ENCODE measurements around the gene CHMP3.

Gene CHMP3

DNA sequence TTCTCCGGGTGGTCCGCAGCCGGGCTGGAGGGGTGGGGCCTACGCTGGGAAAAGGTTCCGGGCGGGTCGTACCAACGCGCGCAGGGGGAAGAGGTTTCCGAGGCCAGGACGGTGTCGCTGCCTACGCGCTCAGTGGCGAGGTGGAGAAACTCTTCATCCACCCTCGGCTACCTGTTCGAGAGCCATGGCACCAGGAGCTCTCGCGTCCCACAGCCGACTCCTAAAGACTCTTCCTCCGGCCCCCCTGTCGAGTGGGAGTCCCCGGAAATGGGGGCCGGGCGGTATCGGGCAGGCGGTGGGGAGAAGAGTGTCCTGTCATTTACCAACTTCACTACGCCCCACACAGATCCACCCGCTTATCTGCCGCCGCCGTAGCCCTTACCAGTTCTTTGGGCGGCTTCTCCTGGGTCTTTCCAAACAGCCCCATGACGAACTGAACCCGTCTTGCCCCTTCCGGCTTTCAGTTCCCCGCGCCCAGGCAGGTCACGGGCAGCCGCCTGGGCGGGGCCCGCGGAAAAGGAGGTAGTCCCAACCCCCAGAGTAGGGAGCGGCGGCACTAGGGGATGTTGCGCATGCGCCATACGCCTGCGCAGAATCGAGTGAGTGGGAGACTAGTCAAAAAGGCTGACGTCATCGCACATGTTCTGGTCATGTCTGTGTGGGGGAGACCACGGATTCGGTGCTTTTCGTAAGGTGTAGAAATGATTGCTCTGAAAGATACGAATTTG lies at the start of gene CHMP3:
Gene CHMP3, minus strand, starts transcription at position 522 of the 728 bp plus-strand sequence. Its CDS starts 95 bp downstream, at position 427.
- Histone ChIP-seq H3K4me2 (ENCODE audit: low read length) (peak within 1 kb of the TSS; percentile 75), H3K36me3 (ENCODE audit: control insufficient read depth, insufficient read depth, low read length) (no peaks in the 10 kb centered on the region), H2AFZ (peak within 1 kb of the TSS; percentile 98), H3K4me3 (ENCODE audit: low read depth, low read length) (peak within 1 kb of the TSS; percentile 90), H3K79me2 (peaks cover 29% of the 10 kb centered on the region), H3K9me3 (ENCODE audit: control insufficient read depth, low read length) (no peaks in the 10 kb centered on the region), H3K4me1 (peaks cover 2% of the 10 kb centered on the region), H3K27me3 (ENCODE audit: control insufficient read depth, insufficient read depth, low read length) (no peaks in the 10 kb centered on the region), H3K9ac (peak within 1 kb of the TSS; percentile 92), H3K27ac (peak within 1 kb of the TSS; percentile 100)
- TF ChIP-seq, protein P1, sequence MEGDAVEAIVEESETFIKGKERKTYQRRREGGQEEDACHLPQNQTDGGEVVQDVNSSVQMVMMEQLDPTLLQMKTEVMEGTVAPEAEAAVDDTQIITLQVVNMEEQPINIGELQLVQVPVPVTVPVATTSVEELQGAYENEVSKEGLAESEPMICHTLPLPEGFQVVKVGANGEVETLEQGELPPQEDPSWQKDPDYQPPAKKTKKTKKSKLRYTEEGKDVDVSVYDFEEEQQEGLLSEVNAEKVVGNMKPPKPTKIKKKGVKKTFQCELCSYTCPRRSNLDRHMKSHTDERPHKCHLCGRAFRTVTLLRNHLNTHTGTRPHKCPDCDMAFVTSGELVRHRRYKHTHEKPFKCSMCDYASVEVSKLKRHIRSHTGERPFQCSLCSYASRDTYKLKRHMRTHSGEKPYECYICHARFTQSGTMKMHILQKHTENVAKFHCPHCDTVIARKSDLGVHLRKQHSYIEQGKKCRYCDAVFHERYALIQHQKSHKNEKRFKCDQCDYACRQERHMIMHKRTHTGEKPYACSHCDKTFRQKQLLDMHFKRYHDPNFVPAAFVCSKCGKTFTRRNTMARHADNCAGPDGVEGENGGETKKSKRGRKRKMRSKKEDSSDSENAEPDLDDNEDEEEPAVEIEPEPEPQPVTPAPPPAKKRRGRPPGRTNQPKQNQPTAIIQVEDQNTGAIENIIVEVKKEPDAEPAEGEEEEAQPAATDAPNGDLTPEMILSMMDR (IDR thresholded peaks at IDR 0.05): no peak

DNA sequence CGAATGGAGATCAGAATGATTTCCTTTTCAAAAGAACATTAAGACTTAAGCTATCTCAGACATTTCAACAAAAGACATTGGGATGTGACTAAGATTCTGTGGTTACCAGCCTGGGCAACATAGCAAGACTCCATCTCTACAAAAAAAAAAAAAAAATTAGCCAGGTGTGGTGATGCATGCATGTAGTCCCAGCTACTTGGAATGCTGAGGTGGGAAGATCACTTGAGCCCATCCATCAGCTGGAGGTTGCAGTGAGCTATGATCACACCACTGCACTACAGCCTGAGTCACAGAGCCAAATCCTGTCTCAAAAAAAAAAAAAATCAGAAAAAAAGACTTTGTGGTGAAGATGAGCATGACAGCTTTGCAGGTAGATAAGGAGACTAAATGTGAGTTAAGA lies 47.6 kb upstream of the CHMP3 start:
- TF ChIP-seq, protein P1 (IDR thresholded peaks at IDR 0.05): no peak
- no peaks in the 10 kb centered on the region for H3K36me3 ChIP-seq (ENCODE audit: control insufficient read depth, insufficient read depth, low read length)

DNA sequence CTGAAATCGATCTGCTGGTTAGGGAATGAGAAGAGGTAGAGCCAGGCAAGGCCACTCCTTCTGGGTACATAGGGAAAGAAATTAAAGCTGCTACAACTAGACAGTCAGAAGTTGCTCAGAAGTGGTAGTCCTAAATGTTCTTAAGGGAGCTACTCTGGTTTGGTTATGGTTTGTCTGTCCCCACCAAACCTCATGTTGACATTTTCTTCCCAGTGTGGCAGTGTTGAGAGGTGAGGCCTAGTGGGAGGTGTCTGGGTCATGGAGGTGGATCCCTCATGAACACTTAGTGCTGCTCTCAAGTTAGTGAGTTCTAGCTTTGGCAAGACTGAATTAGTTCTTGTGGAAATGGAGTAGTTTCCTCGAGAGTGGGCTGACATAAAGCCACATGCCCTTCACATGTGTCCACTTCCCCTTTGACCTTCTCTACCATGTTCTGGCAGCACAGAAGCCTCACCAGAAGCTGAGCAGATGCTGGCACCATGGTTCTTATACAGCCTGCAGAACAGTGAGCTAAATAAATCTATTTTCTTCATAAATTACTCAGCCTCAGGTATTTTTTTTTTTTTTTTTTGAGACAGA lies 45.7 kb upstream of the CHMP3 start:
- Histone ChIP-seq H3K79me2 (peaks cover 6% of the 10 kb centered on the region), H3K27ac (no peak overlapping the region)

More for the DNA sequence above, 47.6 kb upstream of the CHMP3 start:
- no peak overlapping the region for H2AFZ ChIP-seq
- peaks cover 19% of the 10 kb centered on the region for H3K79me2 ChIP-seq
- no peak overlapping the region for H3K4me3 ChIP-seq (ENCODE audit: low read depth, low read length)
- H3K4me1 ChIP-seq: peaks cover 4% of the 10 kb centered on the region
- no peak overlapping the region for H3K4me2 ChIP-seq (ENCODE audit: low read length)
- no peak overlapping the region for H3K9ac ChIP-seq
- no peaks in the 10 kb centered on the region for H3K9me3 ChIP-seq (ENCODE audit: control insufficient read depth, low read length)
- H3K27ac ChIP-seq: no peak overlapping the region
- no peaks in the 10 kb centered on the region for H3K27me3 ChIP-seq (ENCODE audit: control insufficient read depth, insufficient read depth, low read length)

DNA sequence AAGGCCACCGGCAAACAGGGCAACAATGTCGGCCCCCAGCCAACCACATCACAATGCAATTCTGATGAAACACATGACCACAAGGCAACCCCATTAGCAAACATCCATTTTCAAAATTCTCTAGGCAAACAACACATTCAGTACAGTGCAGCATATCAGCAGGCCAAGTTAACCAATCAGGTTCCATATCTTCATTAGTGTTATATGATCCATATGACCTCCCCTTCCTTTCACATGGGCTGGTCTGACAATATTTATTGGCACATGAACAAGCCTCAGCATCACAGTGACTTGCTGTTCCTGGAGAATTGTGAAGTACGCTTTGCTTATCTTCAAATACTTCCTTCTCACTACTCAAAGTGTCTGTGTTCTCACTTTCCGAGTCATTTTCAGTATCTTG lies 40.7 kb upstream of the CHMP3 start:
- Histone ChIP-seq H3K4me2 (ENCODE audit: low read length) (no peak overlapping the region), H3K4me3 (ENCODE audit: low read depth, low read length) (no peak overlapping the region), H3K36me3 (ENCODE audit: control insufficient read depth, insufficient read depth, low read length) (no peaks in the 10 kb centered on the region), H3K9ac (no peak overlapping the region), H2AFZ (no peak overlapping the region), H3K9me3 (ENCODE audit: control insufficient read depth, low read length) (no peaks in the 10 kb centered on the region), H3K27me3 (ENCODE audit: control insufficient read depth, insufficient read depth, low read length) (no peaks in the 10 kb centered on the region), H3K27ac (no peak overlapping the region), H3K79me2 (no peaks in the 10 kb centered on the region), H3K4me1 (no peaks in the 10 kb centered on the region)
- TF ChIP-seq, protein P1 (IDR thresholded peaks at IDR 0.05): no peak

More for the DNA sequence above, 45.7 kb upstream of the CHMP3 start:
- Histone ChIP-seq H3K4me2 (ENCODE audit: low read length) (no peak overlapping the region), H3K36me3 (ENCODE audit: control insufficient read depth, insufficient read depth, low read length) (no peaks in the 10 kb centered on the region), H3K9me3 (ENCODE audit: control insufficient read depth, low read length) (no peaks in the 10 kb centered on the region), H3K4me3 (ENCODE audit: low read depth, low read length) (no peak overlapping the region), H3K27me3 (ENCODE audit: control insufficient read depth, insufficient read depth, low read length) (no peaks in the 10 kb centered on the region), H2AFZ (no peak overlapping the region), H3K4me1 (peaks cover 4% of the 10 kb centered on the region), H3K9ac (no peak overlapping the region)
- TF ChIP-seq, protein P1 (IDR thresholded peaks at IDR 0.05): no peak
